Measurements from ENCODE around the gene KIF11. TPM values are rescaled to one million over a fixed set of nuclear protein-coding genes. Genes with fewer than 3 reads are reported as not detected.

The KIF11 gene
- total and polyA plus RNA-seq, 2 experiments from 2014 or later = 26.1 to 56.7 TPM

DNA sequence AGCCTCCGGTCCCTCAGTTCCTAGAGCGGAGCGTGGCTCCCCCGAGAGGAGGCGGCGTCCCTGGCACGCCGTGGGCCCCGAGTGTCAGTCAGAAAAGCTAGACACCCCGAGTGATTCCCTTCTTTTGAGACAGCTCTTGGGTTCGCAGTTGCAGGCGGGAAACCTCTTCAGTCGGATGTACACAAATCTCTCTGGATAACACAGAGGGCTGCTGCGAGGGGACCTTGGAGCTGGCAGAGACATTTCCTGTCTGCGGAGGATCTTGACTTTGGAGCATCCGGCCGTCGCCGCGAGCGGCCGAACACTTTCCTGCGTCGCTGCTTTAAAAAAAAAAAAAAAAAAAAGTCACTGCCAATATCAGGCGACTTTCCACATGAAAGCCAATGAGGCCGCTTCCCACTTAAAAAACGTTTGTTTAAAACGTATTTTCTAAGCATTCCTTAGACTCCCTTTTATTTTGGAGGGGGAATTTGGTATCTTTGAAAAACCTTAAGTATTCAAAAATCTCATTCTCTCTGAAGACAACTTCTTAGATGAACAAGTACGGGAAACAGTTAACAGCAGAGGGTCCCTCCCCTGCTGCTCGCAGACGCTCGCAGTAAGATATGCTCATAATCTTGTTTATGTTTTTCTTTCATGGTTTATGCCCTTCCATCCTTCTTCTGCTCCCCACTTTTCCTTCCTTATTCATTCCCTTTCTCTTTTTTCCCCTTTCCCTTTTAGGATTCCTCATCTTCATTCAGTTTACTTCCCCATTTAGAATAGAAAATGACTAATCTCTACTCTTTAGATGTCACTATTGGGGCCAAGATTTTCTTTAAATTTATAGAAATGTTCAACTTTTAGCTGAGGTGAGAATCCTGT is 106.8 kb downstream of the KIF11 start:
- Histone ChIP-seq H3K9me2 (ENCODE audit: insufficient read depth) (no peaks in the 10 kb centered on the region), H3K4me2 (peak overlapping the region; percentile 80), H2AFZ (peak overlapping the region; percentile 64), H3K79me2 (replicated peaks; ENCODE audit: insufficient read depth) (no peaks in the 10 kb centered on the region), H3F3A (replicated peaks; ENCODE audit: low read depth) (0 out of 2 replicates have a peak, but pooled peaks cover 5% of the 10 kb centered on the region), H3K27me3 (ENCODE audit: insufficient read depth) (peaks cover 75% of the 10 kb centered on the region), H3K4me1 (ENCODE audit: insufficient read depth) (peaks cover 28% of the 10 kb centered on the region), H3K36me3 (ENCODE audit: insufficient read depth) (no peaks in the 10 kb centered on the region), H3K27ac (ENCODE audit: low read depth) (no peak overlapping the region), H4K20me1 (replicated peaks; ENCODE audit: insufficient read depth) (no peaks in the 10 kb centered on the region), H3K4me3 (peak overlapping the region; percentile 59)
- DNase-seq (ENCODE audit: low spot score) (peak; percentile 76), ATAC-seq (peak; percentile 54)
- no peaks in the 10 kb centered on the region for H3K9me3 Mint-ChIP-seq
- H3K36me3 Mint-ChIP-seq (ENCODE audit: low read depth) = no peaks in the 10 kb centered on the region
- H3K27ac Mint-ChIP-seq = no peak overlapping the region
- peaks cover 21% of the 10 kb centered on the region for H3K4me1 Mint-ChIP-seq
- peaks cover 50% of the 10 kb centered on the region for H3K27me3 Mint-ChIP-seq (ENCODE audit: insufficient read depth, low read depth, poor library complexity)
- no peak for TF ChIP-seq NANOG (IDR thresholded peaks at IDR 0.05; ENCODE audit: borderline replicate concordance)
- TF ChIP-seq CREB1 (CRISPR knock-in tag; IDR thresholded peaks at IDR 0.05; ENCODE audit: low read depth) = no peak
- no peak for TF ChIP-seq STAT1 (IDR thresholded peaks at IDR 0.05; ENCODE audit: unreplicated experiment)
- TF ChIP-seq, protein P1, sequence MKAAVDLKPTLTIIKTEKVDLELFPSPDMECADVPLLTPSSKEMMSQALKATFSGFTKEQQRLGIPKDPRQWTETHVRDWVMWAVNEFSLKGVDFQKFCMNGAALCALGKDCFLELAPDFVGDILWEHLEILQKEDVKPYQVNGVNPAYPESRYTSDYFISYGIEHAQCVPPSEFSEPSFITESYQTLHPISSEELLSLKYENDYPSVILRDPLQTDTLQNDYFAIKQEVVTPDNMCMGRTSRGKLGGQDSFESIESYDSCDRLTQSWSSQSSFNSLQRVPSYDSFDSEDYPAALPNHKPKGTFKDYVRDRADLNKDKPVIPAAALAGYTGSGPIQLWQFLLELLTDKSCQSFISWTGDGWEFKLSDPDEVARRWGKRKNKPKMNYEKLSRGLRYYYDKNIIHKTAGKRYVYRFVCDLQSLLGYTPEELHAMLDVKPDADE (IDR thresholded peaks at IDR 0.05) = peak; percentile 46; the same call in 1 of the 2 replicates
- TF ChIP-seq, protein P2, sequence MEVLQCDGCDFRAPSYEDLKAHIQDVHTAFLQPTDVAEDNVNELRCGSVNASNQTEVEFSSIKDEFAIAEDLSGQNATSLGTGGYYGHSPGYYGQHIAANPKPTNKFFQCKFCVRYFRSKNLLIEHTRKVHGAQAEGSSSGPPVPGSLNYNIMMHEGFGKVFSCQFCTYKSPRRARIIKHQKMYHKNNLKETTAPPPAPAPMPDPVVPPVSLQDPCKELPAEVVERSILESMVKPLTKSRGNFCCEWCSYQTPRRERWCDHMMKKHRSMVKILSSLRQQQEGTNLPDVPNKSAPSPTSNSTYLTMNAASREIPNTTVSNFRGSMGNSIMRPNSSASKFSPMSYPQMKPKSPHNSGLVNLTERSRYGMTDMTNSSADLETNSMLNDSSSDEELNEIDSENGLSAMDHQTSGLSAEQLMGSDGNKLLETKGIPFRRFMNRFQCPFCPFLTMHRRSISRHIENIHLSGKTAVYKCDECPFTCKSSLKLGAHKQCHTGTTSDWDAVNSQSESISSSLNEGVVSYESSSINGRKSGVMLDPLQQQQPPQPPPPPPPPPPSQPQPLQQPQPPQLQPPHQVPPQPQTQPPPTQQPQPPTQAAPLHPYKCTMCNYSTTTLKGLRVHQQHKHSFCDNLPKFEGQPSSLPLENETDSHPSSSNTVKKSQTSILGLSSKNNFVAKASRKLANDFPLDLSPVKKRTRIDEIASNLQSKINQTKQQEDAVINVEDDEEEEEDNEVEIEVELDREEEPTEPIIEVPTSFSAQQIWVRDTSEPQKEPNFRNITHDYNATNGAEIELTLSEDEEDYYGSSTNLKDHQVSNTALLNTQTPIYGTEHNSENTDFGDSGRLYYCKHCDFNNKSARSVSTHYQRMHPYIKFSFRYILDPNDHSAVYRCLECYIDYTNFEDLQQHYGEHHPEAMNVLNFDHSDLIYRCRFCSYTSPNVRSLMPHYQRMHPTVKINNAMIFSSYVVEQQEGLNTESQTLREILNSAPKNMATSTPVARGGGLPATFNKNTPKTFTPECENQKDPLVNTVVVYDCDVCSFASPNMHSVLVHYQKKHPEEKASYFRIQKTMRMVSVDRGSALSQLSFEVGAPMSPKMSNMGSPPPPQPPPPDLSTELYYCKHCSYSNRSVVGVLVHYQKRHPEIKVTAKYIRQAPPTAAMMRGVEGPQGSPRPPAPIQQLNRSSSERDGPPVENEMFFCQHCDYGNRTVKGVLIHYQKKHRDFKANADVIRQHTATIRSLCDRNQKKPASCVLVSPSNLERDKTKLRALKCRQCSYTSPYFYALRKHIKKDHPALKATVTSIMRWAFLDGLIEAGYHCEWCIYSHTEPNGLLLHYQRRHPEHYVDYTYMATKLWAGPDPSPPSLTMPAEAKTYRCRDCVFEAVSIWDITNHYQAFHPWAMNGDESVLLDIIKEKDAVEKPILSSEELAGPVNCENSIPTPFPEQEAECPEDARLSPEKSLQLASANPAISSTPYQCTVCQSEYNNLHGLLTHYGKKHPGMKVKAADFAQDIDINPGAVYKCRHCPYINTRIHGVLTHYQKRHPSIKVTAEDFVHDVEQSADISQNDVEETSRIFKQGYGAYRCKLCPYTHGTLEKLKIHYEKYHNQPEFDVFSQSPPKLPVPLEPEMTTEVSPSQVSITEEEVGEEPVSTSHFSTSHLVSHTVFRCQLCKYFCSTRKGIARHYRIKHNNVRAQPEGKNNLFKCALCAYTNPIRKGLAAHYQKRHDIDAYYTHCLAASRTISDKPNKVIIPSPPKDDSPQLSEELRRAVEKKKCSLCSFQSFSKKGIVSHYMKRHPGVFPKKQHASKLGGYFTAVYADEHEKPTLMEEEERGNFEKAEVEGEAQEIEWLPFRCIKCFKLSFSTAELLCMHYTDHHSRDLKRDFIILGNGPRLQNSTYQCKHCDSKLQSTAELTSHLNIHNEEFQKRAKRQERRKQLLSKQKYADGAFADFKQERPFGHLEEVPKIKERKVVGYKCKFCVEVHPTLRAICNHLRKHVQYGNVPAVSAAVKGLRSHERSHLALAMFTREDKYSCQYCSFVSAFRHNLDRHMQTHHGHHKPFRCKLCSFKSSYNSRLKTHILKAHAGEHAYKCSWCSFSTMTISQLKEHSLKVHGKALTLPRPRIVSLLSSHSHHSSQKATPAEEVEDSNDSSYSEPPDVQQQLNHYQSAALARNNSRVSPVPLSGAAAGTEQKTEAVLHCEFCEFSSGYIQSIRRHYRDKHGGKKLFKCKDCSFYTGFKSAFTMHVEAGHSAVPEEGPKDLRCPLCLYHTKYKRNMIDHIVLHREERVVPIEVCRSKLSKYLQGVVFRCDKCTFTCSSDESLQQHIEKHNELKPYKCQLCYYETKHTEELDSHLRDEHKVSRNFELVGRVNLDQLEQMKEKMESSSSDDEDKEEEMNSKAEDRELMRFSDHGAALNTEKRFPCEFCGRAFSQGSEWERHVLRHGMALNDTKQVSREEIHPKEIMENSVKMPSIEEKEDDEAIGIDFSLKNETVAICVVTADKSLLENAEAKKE (CRISPR knock-in tag; IDR thresholded peaks at IDR 0.05) = no peak
- TF ChIP-seq, protein P3, sequence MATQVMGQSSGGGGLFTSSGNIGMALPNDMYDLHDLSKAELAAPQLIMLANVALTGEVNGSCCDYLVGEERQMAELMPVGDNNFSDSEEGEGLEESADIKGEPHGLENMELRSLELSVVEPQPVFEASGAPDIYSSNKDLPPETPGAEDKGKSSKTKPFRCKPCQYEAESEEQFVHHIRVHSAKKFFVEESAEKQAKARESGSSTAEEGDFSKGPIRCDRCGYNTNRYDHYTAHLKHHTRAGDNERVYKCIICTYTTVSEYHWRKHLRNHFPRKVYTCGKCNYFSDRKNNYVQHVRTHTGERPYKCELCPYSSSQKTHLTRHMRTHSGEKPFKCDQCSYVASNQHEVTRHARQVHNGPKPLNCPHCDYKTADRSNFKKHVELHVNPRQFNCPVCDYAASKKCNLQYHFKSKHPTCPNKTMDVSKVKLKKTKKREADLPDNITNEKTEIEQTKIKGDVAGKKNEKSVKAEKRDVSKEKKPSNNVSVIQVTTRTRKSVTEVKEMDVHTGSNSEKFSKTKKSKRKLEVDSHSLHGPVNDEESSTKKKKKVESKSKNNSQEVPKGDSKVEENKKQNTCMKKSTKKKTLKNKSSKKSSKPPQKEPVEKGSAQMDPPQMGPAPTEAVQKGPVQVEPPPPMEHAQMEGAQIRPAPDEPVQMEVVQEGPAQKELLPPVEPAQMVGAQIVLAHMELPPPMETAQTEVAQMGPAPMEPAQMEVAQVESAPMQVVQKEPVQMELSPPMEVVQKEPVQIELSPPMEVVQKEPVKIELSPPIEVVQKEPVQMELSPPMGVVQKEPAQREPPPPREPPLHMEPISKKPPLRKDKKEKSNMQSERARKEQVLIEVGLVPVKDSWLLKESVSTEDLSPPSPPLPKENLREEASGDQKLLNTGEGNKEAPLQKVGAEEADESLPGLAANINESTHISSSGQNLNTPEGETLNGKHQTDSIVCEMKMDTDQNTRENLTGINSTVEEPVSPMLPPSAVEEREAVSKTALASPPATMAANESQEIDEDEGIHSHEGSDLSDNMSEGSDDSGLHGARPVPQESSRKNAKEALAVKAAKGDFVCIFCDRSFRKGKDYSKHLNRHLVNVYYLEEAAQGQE (IDR thresholded peaks at IDR 0.05; ENCODE audit: unreplicated experiment) = no peak
- peak; percentile 39 for TF ChIP-seq EZH2phosphoT487 (IDR thresholded peaks at IDR 0.05; ENCODE audit: unreplicated experiment)
- TF ChIP-seq ZNF114 (CRISPR knock-in tag; IDR thresholded peaks at IDR 0.05) = no peak
- TF ChIP-seq POLR2AphosphoS5 (IDR thresholded peaks at IDR 0.05; ENCODE audit: low read depth) = no peak
- no peak for TF ChIP-seq JUNB (IDR thresholded peaks at IDR 0.05; ENCODE audit: unreplicated experiment)
- no peak for TF ChIP-seq ZNF331 (CRISPR knock-in tag; IDR thresholded peaks at IDR 0.05; ENCODE audit: low read depth)
- TF ChIP-seq CTCF (conservative IDR thresholded peaks at IDR 0.05; ENCODE audit: low read depth in 2 of 2) = no peak
- TF ChIP-seq EZH2 (IDR thresholded peaks at IDR 0.05; ENCODE audit: low read depth, unreplicated experiment) = peak; percentile 40
- H3K4me3 Mint-ChIP-seq = peak overlapping the region; percentile 70

Measured in GM23338 (cell line).